HepG2 (cell line): Measurements from ENCODE around the gene SYCE1L. TPM values are rescaled to one million over a fixed set of nuclear protein-coding genes. Genes with fewer than 3 reads are reported as not detected.
A peak's percentile ranks its signal among the peaks of the same experiment; 100 is the strongest.

Experiments
- HOXD1 ChIP-seq: sonication (generic); formaldehyde crosslinking; IDR thresholded peaks from 2 replicates; pipeline ENCODE4 v1.5.0; 2020; ENCODE audit warnings: missing genetic modification reagents
- KLF9 ChIP-seq: IDR thresholded peaks from 2 replicates; pipeline ENCODE4 v1.6.1; 2016; ENCODE audit warnings: low read depth
- MBNL3 ChIP-seq: fragments of 250-450 bp; sonication (Bioruptor Pico); conservative IDR thresholded peaks from 2 replicates; pipeline ENCODE4 v1.8.0; 2022; ENCODE audit warnings: mild to moderate bottlenecking, inconsistent platforms
- MEIS1 ChIP-seq: sonication (generic); formaldehyde crosslinking; IDR thresholded peaks from 2 replicates; pipeline ENCODE4 v1.9.0; 2021; ENCODE audit warnings: mild to moderate bottlenecking, missing genetic modification reagents, moderate library complexity, borderline replicate concordance
- RBFOX2 ChIP-seq: fragments of 200-400 bp; formaldehyde crosslinking; IDR thresholded peaks from 2 replicates; pipeline ENCODE4 v1.6.1; 2017; ENCODE audit warnings: low read depth, mild to moderate bottlenecking, low read length
- TEAD3 ChIP-seq: optimal IDR thresholded peaks from 2 replicates; pipeline ENCODE3; 2016; ENCODE audit warnings: borderline replicate concordance
- YEATS2 ChIP-seq: sonication (generic); formaldehyde crosslinking; IDR thresholded peaks from 2 replicates; pipeline ENCODE4 v1.4.0; 2020; ENCODE audit warnings: missing genetic modification reagents, borderline replicate concordance
- ZNF337 ChIP-seq: sonication (generic); formaldehyde crosslinking; IDR thresholded peaks from 2 replicates; pipeline ENCODE4 v1.5.1; 2020; ENCODE audit warnings: missing genetic modification reagents, low read depth, mild to moderate bottlenecking, borderline replicate concordance
- ZNF44 ChIP-seq: sonication (generic); formaldehyde crosslinking; IDR thresholded peaks from 2 replicates; pipeline ENCODE4 v1.5.1; 2020; ENCODE audit warnings: mild to moderate bottlenecking, missing genetic modification reagents
- ZNF766 ChIP-seq: sonication (generic); formaldehyde crosslinking; IDR thresholded peaks from 2 replicates; pipeline ENCODE4 v1.5.0; 2020; ENCODE audit warnings: missing genetic modification reagents, borderline replicate concordance
- polyA plus RNA-seq, 8 experiments: library from polyadenylated mRNA; depleted of rRNA in 3 of 8; stranded (reverse) in 7 of 8; unstranded in 1 of 8; fragments of >200 nt; fragmentation: Illumina TruSeq in 4 of 8; extraction: Trizol in 4 of 8; gene quantifications; 2 replicates each; pipeline versions ENCODE4 v1.2.1 to v1.2.3, GENCODE V29; 2011 to 2016; ENCODE audit warnings: low read depth in 4 of 8, missing spikeins in 1 of 8, mixed read lengths in 1 of 8; ENCODE audit not compliant: insufficient read depth in 1 of 8
- total RNA-seq, 5 experiments: library from RNA; depleted of rRNA; stranded (reverse); fragments of >200 nt; fragmentation: Illumina TruSeq; extraction: Trizol; gene quantifications; 2 replicates each; pipeline ENCODE4 v1.2.3, GENCODE V29; 2016; ENCODE audit warnings: low read depth in 1 of 5
- TF ChIP-seq, protein P1 (sequence below): sonication (generic); formaldehyde crosslinking; IDR thresholded peaks from 2 replicates; pipeline ENCODE4 v1.5.0; 2020; ENCODE audit warnings: mild to moderate bottlenecking, missing genetic modification reagents
- TF ChIP-seq, protein P2 (sequence below): IDR thresholded peaks from 2 replicates; pipeline ENCODE4 v1.6.1; 2018; ENCODE audit warnings: missing genetic modification reagents, mild to moderate bottlenecking, missing compliant biosample characterization
- TF ChIP-seq, protein P3 (sequence below): sonication (generic); formaldehyde crosslinking; IDR thresholded peaks from 2 replicates; pipeline ENCODE4 v1.4.0; 2020; ENCODE audit warnings: mild to moderate bottlenecking, low read depth, missing genetic modification reagents
- TF ChIP-seq, protein P4 (sequence below): sonication (generic); formaldehyde crosslinking; IDR thresholded peaks from 2 replicates; pipeline ENCODE4 v1.4.0; 2020; ENCODE audit warnings: missing genetic modification reagents
- TF ChIP-seq, protein P5 (sequence below): sonication (generic); formaldehyde crosslinking; IDR thresholded peaks from 2 replicates; pipeline ENCODE4 v1.4.0; 2020; ENCODE audit warnings: missing genetic modification reagents

SYCE1L gene
- total and polyA plus RNA-seq, 2 of the 13 experiments (the other 11 are each of a cell fraction or from before 2014, with no cell fraction given), result 0.22 TPM; not detected in 1

DNA sequence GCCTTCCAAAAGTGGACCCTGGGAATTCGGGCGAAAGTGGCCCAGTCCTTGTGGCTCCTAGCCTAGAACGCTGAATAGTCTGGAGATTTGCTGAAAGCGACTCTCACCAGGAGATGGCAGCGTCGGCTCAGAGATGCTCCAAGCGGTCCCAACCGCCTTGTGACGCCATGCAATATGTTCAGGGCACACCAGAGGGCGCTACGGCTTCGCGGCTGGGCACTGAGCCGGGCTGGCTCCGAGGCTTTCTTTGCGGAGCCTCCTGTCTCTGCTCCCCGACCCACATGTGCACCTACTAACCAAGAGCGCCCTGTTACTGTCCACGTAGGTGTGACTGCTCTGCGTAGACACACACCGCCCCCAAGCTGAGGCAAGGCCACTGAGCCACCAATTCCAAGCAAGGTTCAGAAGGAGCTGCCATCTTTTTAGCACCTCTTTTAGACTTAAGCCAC is 36.9 kb downstream of the SYCE1L start (continued):
- TF ChIP-seq, protein P1, sequence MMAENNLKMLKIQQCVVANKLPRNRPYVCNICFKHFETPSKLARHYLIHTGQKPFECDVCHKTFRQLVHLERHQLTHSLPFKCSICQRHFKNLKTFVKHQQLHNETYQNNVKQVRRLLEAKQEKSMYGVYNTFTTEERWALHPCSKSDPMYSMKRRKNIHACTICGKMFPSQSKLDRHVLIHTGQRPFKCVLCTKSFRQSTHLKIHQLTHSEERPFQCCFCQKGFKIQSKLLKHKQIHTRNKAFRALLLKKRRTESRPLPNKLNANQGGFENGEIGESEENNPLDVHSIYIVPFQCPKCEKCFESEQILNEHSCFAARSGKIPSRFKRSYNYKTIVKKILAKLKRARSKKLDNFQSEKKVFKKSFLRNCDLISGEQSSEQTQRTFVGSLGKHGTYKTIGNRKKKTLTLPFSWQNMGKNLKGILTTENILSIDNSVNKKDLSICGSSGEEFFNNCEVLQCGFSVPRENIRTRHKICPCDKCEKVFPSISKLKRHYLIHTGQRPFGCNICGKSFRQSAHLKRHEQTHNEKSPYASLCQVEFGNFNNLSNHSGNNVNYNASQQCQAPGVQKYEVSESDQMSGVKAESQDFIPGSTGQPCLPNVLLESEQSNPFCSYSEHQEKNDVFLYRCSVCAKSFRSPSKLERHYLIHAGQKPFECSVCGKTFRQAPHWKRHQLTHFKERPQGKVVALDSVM (CRISPR knock-in tag), result no peak
- no peak for TF ChIP-seq HOXD1
- TF ChIP-seq ZNF766 (CRISPR knock-in tag), result peak; percentile 73; the same call in 1 of the 2 replicates
- TF ChIP-seq YEATS2 (CRISPR knock-in tag), result peak; percentile 47; the same call in 1 of the 2 replicates
- no peak for TF ChIP-seq RBFOX2
- peak; percentile 76 for TF ChIP-seq TEAD3 (CRISPR knock-in tag)
- TF ChIP-seq, protein P2, sequence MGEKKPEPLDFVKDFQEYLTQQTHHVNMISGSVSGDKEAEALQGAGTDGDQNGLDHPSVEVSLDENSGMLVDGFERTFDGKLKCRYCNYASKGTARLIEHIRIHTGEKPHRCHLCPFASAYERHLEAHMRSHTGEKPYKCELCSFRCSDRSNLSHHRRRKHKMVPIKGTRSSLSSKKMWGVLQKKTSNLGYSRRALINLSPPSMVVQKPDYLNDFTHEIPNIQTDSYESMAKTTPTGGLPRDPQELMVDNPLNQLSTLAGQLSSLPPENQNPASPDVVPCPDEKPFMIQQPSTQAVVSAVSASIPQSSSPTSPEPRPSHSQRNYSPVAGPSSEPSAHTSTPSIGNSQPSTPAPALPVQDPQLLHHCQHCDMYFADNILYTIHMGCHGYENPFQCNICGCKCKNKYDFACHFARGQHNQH (CRISPR knock-in tag), result peak; percentile 79; the same call in 1 of the 2 replicates
- TF ChIP-seq, protein P3, sequence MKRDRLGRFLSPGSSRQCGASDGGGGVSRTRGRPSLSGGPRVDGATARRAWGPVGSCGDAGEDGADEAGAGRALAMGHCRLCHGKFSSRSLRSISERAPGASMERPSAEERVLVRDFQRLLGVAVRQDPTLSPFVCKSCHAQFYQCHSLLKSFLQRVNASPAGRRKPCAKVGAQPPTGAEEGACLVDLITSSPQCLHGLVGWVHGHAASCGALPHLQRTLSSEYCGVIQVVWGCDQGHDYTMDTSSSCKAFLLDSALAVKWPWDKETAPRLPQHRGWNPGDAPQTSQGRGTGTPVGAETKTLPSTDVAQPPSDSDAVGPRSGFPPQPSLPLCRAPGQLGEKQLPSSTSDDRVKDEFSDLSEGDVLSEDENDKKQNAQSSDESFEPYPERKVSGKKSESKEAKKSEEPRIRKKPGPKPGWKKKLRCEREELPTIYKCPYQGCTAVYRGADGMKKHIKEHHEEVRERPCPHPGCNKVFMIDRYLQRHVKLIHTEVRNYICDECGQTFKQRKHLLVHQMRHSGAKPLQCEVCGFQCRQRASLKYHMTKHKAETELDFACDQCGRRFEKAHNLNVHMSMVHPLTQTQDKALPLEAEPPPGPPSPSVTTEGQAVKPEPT (CRISPR knock-in tag), result no peak
- TF ChIP-seq ZNF337, result no peak
- TF ChIP-seq MEIS1 (CRISPR knock-in tag), result no peak
- TF ChIP-seq KLF9 (CRISPR knock-in tag), result peak; percentile 71; the same call in 1 of the 2 replicates
- no peak for TF ChIP-seq MBNL3
- TF ChIP-seq ZNF44, result 0 out of 2 replicates have a peak, but pooled peaks have one; percentile 56
- TF ChIP-seq, protein P4, sequence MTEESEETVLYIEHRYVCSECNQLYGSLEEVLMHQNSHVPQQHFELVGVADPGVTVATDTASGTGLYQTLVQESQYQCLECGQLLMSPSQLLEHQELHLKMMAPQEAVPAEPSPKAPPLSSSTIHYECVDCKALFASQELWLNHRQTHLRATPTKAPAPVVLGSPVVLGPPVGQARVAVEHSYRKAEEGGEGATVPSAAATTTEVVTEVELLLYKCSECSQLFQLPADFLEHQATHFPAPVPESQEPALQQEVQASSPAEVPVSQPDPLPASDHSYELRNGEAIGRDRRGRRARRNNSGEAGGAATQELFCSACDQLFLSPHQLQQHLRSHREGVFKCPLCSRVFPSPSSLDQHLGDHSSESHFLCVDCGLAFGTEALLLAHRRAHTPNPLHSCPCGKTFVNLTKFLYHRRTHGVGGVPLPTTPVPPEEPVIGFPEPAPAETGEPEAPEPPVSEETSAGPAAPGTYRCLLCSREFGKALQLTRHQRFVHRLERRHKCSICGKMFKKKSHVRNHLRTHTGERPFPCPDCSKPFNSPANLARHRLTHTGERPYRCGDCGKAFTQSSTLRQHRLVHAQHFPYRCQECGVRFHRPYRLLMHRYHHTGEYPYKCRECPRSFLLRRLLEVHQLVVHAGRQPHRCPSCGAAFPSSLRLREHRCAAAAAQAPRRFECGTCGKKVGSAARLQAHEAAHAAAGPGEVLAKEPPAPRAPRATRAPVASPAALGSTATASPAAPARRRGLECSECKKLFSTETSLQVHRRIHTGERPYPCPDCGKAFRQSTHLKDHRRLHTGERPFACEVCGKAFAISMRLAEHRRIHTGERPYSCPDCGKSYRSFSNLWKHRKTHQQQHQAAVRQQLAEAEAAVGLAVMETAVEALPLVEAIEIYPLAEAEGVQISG (CRISPR knock-in tag), result peak; percentile 70
- TF ChIP-seq, protein P5, sequence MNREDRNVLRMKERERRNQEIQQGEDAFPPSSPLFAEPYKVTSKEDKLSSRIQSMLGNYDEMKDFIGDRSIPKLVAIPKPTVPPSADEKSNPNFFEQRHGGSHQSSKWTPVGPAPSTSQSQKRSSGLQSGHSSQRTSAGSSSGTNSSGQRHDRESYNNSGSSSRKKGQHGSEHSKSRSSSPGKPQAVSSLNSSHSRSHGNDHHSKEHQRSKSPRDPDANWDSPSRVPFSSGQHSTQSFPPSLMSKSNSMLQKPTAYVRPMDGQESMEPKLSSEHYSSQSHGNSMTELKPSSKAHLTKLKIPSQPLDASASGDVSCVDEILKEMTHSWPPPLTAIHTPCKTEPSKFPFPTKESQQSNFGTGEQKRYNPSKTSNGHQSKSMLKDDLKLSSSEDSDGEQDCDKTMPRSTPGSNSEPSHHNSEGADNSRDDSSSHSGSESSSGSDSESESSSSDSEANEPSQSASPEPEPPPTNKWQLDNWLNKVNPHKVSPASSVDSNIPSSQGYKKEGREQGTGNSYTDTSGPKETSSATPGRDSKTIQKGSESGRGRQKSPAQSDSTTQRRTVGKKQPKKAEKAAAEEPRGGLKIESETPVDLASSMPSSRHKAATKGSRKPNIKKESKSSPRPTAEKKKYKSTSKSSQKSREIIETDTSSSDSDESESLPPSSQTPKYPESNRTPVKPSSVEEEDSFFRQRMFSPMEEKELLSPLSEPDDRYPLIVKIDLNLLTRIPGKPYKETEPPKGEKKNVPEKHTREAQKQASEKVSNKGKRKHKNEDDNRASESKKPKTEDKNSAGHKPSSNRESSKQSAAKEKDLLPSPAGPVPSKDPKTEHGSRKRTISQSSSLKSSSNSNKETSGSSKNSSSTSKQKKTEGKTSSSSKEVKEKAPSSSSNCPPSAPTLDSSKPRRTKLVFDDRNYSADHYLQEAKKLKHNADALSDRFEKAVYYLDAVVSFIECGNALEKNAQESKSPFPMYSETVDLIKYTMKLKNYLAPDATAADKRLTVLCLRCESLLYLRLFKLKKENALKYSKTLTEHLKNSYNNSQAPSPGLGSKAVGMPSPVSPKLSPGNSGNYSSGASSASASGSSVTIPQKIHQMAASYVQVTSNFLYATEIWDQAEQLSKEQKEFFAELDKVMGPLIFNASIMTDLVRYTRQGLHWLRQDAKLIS, result no peak
